ENCODE measurements around the gene WDFY3.

WDFY3 gene

GRCh38 chr4:84681486-84682274, 284.8 kb downstream of the WDFY3 start:
- no peak for TF ChIP-seq CTCF (IDR thresholded peaks at IDR 0.05; ENCODE audit: insufficient read depth, missing control alignments)
- FAIRE-seq = no peak
- DNase-seq (ENCODE audit: insufficient read length, low spot score) = no peak

- FAIRE-seq (no peak), DNase-seq (ENCODE audit: insufficient read length, low spot score) (no peak)
Observed at GRCh38 chr4:84680956-84681355, 285.5 kb downstream of the WDFY3 start.

GRCh38 chr4:84678976-84679744, 287.3 kb downstream of the WDFY3 start:
- no peak for TF ChIP-seq CTCF (IDR thresholded peaks at IDR 0.05; ENCODE audit: insufficient read depth, missing control alignments)
- DNase-seq (ENCODE audit: insufficient read length, low spot score) (no peak), FAIRE-seq (no peak)

More at GRCh38 chr4:84680956-84681355, 285.5 kb downstream of the WDFY3 start:
- TF ChIP-seq CTCF (IDR thresholded peaks at IDR 0.05; ENCODE audit: insufficient read depth, missing control alignments) = no peak

GRCh38 chr4:84677995-84678394, 288.5 kb downstream of the WDFY3 start:
- no peak for TF ChIP-seq CTCF (IDR thresholded peaks at IDR 0.05; ENCODE audit: insufficient read depth, missing control alignments)

GRCh38 chr4:84677093-84677492, 289.4 kb downstream of the WDFY3 start:
- TF ChIP-seq CTCF (IDR thresholded peaks at IDR 0.05; ENCODE audit: insufficient read depth, missing control alignments) = no peak
- no peak for FAIRE-seq
- no peak for DNase-seq (ENCODE audit: insufficient read length, low spot score)

More at GRCh38 chr4:84677995-84678394, 288.5 kb downstream of the WDFY3 start:
- no peak for DNase-seq (ENCODE audit: insufficient read length, low spot score)
- FAIRE-seq = no peak

- TF ChIP-seq CTCF (IDR thresholded peaks at IDR 0.05; ENCODE audit: insufficient read depth, missing control alignments) = no peak
- FAIRE-seq = no peak
- DNase-seq (ENCODE audit: insufficient read length, low spot score) = no peak
Observed at GRCh38 chr4:84673475-84674240, 292.8 kb downstream of the WDFY3 start.

Data from D721Med (cell line).